HG03558 (cell line): ENCODE measurements around the gene LPIN2.
"Not testable (repeated sequence)": the region's sequence is repeated elsewhere in the genome, so short reads cannot be mapped to it uniquely, and the experiment has no call there.

Experiments used
- ATAC-seq: cut with Tn5 transposase; IDR thresholded peaks from one replicate; pipeline ENCODE4 v1.9.1; 2021; ENCODE audit warnings: moderate number of reproducible peaks; ENCODE audit not compliant: unreplicated experiment; ENCODE audit errors: extremely low read depth

Gene LPIN2, protein sequence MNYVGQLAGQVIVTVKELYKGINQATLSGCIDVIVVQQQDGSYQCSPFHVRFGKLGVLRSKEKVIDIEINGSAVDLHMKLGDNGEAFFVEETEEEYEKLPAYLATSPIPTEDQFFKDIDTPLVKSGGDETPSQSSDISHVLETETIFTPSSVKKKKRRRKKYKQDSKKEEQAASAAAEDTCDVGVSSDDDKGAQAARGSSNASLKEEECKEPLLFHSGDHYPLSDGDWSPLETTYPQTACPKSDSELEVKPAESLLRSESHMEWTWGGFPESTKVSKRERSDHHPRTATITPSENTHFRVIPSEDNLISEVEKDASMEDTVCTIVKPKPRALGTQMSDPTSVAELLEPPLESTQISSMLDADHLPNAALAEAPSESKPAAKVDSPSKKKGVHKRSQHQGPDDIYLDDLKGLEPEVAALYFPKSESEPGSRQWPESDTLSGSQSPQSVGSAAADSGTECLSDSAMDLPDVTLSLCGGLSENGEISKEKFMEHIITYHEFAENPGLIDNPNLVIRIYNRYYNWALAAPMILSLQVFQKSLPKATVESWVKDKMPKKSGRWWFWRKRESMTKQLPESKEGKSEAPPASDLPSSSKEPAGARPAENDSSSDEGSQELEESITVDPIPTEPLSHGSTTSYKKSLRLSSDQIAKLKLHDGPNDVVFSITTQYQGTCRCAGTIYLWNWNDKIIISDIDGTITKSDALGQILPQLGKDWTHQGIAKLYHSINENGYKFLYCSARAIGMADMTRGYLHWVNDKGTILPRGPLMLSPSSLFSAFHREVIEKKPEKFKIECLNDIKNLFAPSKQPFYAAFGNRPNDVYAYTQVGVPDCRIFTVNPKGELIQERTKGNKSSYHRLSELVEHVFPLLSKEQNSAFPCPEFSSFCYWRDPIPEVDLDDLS

GRCh38 chr18:3013024-3013804 lies at the start of gene LPIN2:
LPIN2 (minus strand) TSS chr18:3013144; CDS start chr18:2960840, 52,304 bp downstream.
- ATAC-seq = peak; percentile 77

GRCh38 chr18:3061581-3062312 lies 48.8 kb upstream of the LPIN2 start:
- no peak for ATAC-seq

- ATAC-seq = no peak
Measured at GRCh38 chr18:3060667-3061580, 48.0 kb upstream of the LPIN2 start.

DNA sequence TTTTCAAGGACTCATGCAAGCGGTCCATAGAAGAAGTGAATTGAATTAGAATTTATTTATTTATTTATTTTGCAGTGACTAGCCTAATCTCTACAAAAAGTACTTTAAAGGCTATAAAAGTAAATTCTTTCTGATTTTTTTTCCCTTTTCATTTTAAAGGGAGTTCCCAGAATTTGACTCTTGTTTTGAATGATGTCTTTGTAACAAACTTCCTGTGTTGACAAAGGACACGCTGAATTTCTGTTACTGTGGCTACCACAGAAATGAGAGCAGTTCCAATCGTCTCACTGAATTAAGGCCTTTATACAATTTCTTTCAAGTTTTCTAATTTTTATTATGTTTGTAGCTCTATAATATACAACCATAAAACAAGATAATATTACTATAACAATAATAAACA lies 46.3 kb upstream of the LPIN2 start:
- no peak for ATAC-seq

- ATAC-seq = no peak
Measured at GRCh38 chr18:3058328-3059191, 45.6 kb upstream of the LPIN2 start.

- ATAC-seq = no peak
Measured at GRCh38 chr18:3057526-3057925, 44.6 kb upstream of the LPIN2 start.

GRCh38 chr18:3056311-3056710 lies 43.4 kb upstream of the LPIN2 start:
- ATAC-seq = no peak

GRCh38 chr18:3055816-3056215 lies 42.9 kb upstream of the LPIN2 start:
- ATAC-seq = no peak

- ATAC-seq = no peak
Measured at GRCh38 chr18:3055186-3055728, 42.3 kb upstream of the LPIN2 start.

- no peak for ATAC-seq
Measured at GRCh38 chr18:3054780-3055179, 41.8 kb upstream of the LPIN2 start.

DNA sequence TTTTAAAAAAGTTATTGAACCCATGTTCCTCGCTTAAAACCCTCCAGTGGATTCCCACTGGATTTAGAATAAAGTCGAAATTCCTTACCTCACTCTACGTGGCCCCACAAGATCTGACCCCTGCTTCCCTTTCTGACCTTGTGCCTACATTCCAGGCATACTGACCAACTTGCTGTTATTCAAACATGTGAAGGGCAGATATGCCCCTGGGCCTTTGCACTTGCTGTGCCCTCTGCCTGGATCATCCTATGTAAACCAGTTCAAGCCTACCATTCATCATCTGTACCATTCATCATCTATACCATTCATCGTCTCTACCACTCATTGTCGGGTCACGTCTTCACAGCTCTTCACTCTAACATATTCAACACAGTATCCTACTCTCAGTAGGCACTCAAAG lies 41.3 kb upstream of the LPIN2 start:
- no peak for ATAC-seq

DNA sequence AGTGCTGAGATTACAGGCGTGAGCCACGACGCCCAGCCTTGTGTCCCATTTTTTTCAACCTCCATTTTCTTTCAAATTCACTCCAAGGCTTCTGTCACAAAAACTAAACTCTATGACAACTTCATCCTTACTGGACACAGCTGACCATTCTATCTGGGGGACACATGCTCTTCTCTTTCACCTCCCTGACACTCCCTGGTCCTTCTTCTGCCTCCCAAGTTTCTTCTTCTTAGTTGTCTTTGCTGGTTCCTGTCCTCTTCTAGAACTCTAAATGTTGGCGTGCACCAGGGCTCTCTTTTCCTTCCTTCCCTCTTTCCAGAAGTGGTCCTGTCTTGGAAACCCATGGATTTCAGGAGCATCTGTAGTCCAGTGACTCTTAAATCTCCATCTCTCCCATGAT lies 40.1 kb upstream of the LPIN2 start:
- no peak for ATAC-seq

GRCh38 chr18:3052411-3052758 lies 39.4 kb upstream of the LPIN2 start:
- ATAC-seq = no peak

DNA sequence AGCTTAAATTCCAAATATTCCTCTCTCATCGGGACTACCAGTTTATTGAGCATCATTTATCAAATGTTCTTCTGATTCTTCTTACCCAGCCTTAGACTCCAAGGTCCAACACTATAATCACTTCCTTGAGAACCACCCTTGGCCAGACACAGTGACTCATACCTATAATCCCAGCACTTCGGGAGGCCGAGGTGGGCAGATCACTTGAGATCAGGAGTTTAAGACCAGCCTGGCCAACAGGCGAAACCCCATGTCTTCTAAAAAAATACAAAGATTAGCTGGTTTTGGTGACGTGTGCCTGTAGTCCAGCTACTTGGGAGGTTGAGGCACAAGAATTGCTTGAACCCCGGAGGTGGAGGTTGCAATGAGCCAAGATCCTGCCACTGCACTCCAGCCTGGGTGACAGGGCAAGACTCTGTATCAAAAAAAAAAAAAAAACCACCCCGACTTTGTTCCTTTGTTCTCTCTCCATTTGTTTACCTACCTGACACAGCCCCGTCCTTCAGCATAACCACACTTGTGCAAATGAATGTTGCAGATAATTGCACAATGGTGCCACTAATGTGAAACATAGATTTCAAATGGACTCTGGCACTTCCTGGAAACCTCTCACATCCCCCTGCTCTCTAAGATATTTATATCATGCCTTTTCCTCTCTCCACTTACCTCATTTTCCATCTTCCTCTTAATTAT lies 38.9 kb upstream of the LPIN2 start:
- ATAC-seq = no peak

- not testable (repeated sequence) for ATAC-seq
Measured at GRCh38 chr18:3049897-3050454, 37.0 kb upstream of the LPIN2 start.

DNA sequence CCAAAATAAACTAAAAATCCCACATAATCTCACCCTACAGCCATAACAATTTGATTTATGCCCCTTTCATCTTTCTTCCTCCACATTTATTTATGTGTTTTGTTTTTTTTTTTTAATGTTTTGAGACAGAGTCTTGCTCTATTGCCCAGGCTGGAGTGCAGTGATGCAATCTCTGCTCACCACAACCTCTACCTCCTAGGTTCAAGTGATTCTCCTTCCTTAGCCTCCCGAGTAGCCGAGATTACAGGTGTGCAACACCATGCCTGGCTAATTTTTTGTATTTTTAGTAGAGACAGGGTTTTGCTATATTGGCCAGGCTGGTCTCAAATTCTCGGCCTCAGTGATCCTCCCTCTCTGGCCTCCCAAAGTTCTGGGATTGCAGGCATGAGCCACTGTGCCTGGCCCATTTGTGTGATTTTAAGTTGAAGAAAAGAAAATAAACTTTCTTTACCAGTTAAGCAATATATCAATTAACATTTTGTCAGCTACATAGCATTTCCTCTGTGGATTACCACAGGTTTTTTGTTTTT lies 35.9 kb upstream of the LPIN2 start:
- ATAC-seq = no peak

DNA sequence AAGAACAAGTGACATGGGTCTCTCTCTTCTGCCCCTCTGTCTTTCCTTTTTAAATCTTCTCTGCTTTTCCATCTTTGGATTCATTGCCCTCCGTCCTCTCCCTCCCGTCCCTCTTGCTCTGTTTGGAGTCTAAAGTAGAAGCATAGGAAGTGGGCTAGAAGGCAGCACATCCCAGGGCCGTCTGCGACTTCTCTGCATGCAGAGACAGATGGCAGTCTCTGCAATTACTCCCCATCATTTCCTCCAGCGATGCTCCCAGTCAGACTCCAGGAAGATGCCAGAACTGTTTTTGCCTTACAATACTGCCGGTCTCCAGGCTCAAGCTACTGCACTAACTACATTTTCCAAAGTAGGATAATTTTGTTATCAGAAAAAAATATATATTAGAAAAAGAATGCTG lies 35.2 kb upstream of the LPIN2 start:
- ATAC-seq = no peak
